HepG2 (cell line): ENCODE measurements around the gene EVA1C. TPM values are rescaled to one million over a fixed set of nuclear protein-coding genes. Genes with fewer than 3 reads are reported as not detected.
"Not testable (repeated sequence)": the region's sequence is repeated elsewhere in the genome, so short reads cannot be mapped to it uniquely, and the experiment has no call there.

Source experiments
- ATAC-seq: fragments of 200-7000 bp; cut with Tn5 transposase; 3 replicates; pipeline ENCODE4 v1.9.1; 2020; ENCODE audit warnings: mild to moderate bottlenecking, moderate library complexity
- BruUV-seq: library from RNA; stranded (reverse); fragments of 400-500 nt; replicated peaks from 2 replicates; lab custom pipeline; 2021; lab: Mats Ljungman, UMichigan
- CTCF ChIA-PET: fragments of 300-600 bp; formaldehyde crosslinking; extraction: SDS; loops from one replicate; lab custom pipeline; 2021; ENCODE audit warnings: low total read pairs, inconsistent platforms, low intra/inter-chr PET ratio; lab: Yijun Ruan, JAX
- POLR2A ChIA-PET: fragments of 350-600 bp; sonication (Branson Sonifier 250); formaldehyde crosslinking; loops from one replicate; lab custom pipeline; 2020; ENCODE audit warnings: antibody characterized with exemption, inconsistent platforms; lab: Yijun Ruan, JAX
- DNase-seq: peaks from one replicate; pipeline ENCODE4 v3.0.0-alpha.2; 2015; ENCODE audit warnings: low spot score
- FAIRE-seq: peaks from 3 replicates; lab custom pipeline; 2011; peaks lifted over from hg19 to GRCh38; lab: Jason Lieb, UNC
- H2AFZ ChIP-seq: one replicate; pipeline ENCODE4 v1.6.1; 2011; ENCODE audit warnings: low read length, inconsistent platforms
- H3K27ac ChIP-seq: fragments of 300-600 bp; 3 replicates; pipeline ENCODE4 v1.8.0; 2011; ENCODE audit warnings: mixed run types, mild to moderate bottlenecking, mixed read lengths, low read length, inconsistent platforms; ENCODE audit not compliant: insufficient read depth; ENCODE audit errors: extremely low read length
- H3K27me3 ChIP-seq, 2 experiments: fragments of 200-600 bp in 1 of 2; 2 replicates in 1 of 2; 3 replicates in 1 of 2; pipeline versions ENCODE4 v1.6.0 to v1.8.0; 2011; ENCODE audit warnings: low read length in 2 of 2, mild to moderate bottlenecking in 2 of 2, moderate library complexity in 2 of 2, inconsistent platforms in 1 of 2; ENCODE audit not compliant: insufficient read depth in 2 of 2, control insufficient read depth in 1 of 2
- H3K36me3 ChIP-seq, 2 experiments: fragments of 200-600 bp in 1 of 2; replicated peaks in 1 of 2; 2 replicates in 1 of 2; 3 replicates in 1 of 2; pipeline versions ENCODE4 v1.5.1 to v1.8.0; 2011; ENCODE audit warnings: low read length in 2 of 2, inconsistent platforms in 1 of 2; ENCODE audit not compliant: insufficient read depth in 2 of 2, control insufficient read depth in 1 of 2
- H3K4me1 ChIP-seq: 2 replicates; pipeline ENCODE4 v1.5.1; 2012; ENCODE audit warnings: low read length, inconsistent platforms; ENCODE audit not compliant: insufficient read depth
- H3K4me2 ChIP-seq: 2 replicates; pipeline ENCODE4 v1.6.0; 2011; ENCODE audit warnings: low read depth, low read length, inconsistent platforms
- H3K4me3 ChIP-seq, 3 experiments: fragments of 200-600 bp in 1 of 3; sonication (generic), shearing (Covaris generic) in 1 of 3; replicated peaks in 1 of 3; 2 replicates each; pipeline ENCODE4 v1.5.1; 2011 to 2016; ENCODE audit warnings: low read length in 3 of 3, inconsistent platforms in 2 of 3, low read depth in 2 of 3, mild to moderate bottlenecking in 2 of 3, control low read depth in 1 of 3, mixed read lengths in 1 of 3; ENCODE audit not compliant: insufficient read depth in 1 of 3
- H3K79me2 ChIP-seq: one replicate; pipeline ENCODE4 v1.6.1; 2011; ENCODE audit warnings: low read length, inconsistent platforms; ENCODE audit not compliant: insufficient read depth
- H3K9ac ChIP-seq: 2 replicates; pipeline ENCODE4 v1.6.0; 2011; ENCODE audit warnings: mild to moderate bottlenecking, low read depth, low read length, inconsistent platforms; ENCODE audit not compliant: insufficient read depth
- H3K9me3 ChIP-seq: 2 replicates; pipeline ENCODE4 v1.5.1; 2012; ENCODE audit warnings: mild to moderate bottlenecking, low read length
- H4K20me1 ChIP-seq: 2 replicates; pipeline ENCODE4 v1.6.0; 2011; ENCODE audit warnings: inconsistent platforms, mild to moderate bottlenecking, low read length, moderate library complexity; ENCODE audit not compliant: insufficient read depth
- AGO2 ChIP-seq: fragments of 200-400 bp; formaldehyde crosslinking; optimal IDR thresholded peaks from 2 replicates; pipeline ENCODE3; 2017; ENCODE audit warnings: mild to moderate bottlenecking, low read depth, low read length, moderate library complexity
- ARHGAP35 ChIP-seq: sonication (generic); formaldehyde crosslinking; IDR thresholded peaks from 2 replicates; pipeline ENCODE4 v1.9.0; 2022; ENCODE audit warnings: mild to moderate bottlenecking, inconsistent platforms, moderate library complexity, missing genetic modification reagents, borderline replicate concordance
- CSRNP1 ChIP-seq: sonication (generic); formaldehyde crosslinking; IDR thresholded peaks from 2 replicates; pipeline ENCODE4 v1.8.1; 2023; ENCODE audit warnings: mild to moderate bottlenecking, missing genetic modification reagents
- JUNB ChIP-seq: sonication (generic); formaldehyde crosslinking; IDR thresholded peaks from 2 replicates; pipeline ENCODE4 v1.8.0; 2022; ENCODE audit warnings: missing genetic modification reagents, mild to moderate bottlenecking, borderline replicate concordance
- SP2 ChIP-seq: sonication (generic); formaldehyde crosslinking; IDR thresholded peaks from 2 replicates; pipeline ENCODE4 v1.5.1; 2020; ENCODE audit warnings: mild to moderate bottlenecking, missing genetic modification reagents
- XBP1 ChIP-seq: sonication (generic); formaldehyde crosslinking; IDR thresholded peaks from 2 replicates; pipeline ENCODE4 v1.5.0; 2020; ENCODE audit warnings: missing genetic modification reagents
- ZBTB10 ChIP-seq: sonication (generic); formaldehyde crosslinking; IDR thresholded peaks from 2 replicates; pipeline ENCODE4 v1.4.0; 2020; ENCODE audit warnings: missing genetic modification reagents, borderline replicate concordance
- ZBTB14 ChIP-seq: sonication (generic); formaldehyde crosslinking; IDR thresholded peaks from 2 replicates; pipeline ENCODE4 v1.4.0; 2020; ENCODE audit warnings: missing genetic modification reagents
- ZBTB42 ChIP-seq: sonication (generic); formaldehyde crosslinking; IDR thresholded peaks from 2 replicates; pipeline ENCODE4 v1.5.0; 2020; ENCODE audit warnings: mild to moderate bottlenecking, missing genetic modification reagents
- ZNF704 ChIP-seq: sonication (generic); formaldehyde crosslinking; IDR thresholded peaks from 2 replicates; pipeline ENCODE4 v1.8.1; 2023; ENCODE audit warnings: mild to moderate bottlenecking, inconsistent platforms, moderate library complexity, missing genetic modification reagents, borderline replicate concordance
- WGBS: methylation state at CpG from one replicate; pipeline ENCODE4 v1.1.6; 2017; ENCODE audit warnings: low lambda C conversion rate; 5-methylcytosine and 5-hydroxymethylcytosine counted together
- in situ Hi-C: cut with HindIII; loops from 2 replicates; pipeline ENCODE4 v1.10.0; 2017; ENCODE audit warnings: low pct_unique_long_range_greater_than_20kb; ENCODE audit not compliant: extremely low pct_ligation_motif_present
- intact Hi-C: fragments of 100-400 bp; cut with micrococcal nuclease; formaldehyde crosslinking; loops from one replicate; pipeline ENCODE4 v1.10.0; 2022; ENCODE audit not compliant: unreplicated experiment
- polyA plus RNA-seq, 8 experiments: library from polyadenylated mRNA; depleted of rRNA in 3 of 8; stranded (reverse) in 7 of 8; unstranded in 1 of 8; fragments of >200 nt; fragmentation: Illumina TruSeq in 4 of 8; extraction: Trizol in 4 of 8; gene quantifications; 2 replicates each; pipeline versions ENCODE4 v1.2.1 to v1.2.3, GENCODE V29; 2011 to 2016; ENCODE audit warnings: low read depth in 4 of 8, missing spikeins in 1 of 8, mixed read lengths in 1 of 8; ENCODE audit not compliant: insufficient read depth in 1 of 8
- total RNA-seq, 5 experiments: library from RNA; depleted of rRNA; stranded (reverse); fragments of >200 nt; fragmentation: Illumina TruSeq; extraction: Trizol; gene quantifications; 2 replicates each; pipeline ENCODE4 v1.2.3, GENCODE V29; 2016; ENCODE audit warnings: low read depth in 1 of 5

The EVA1C gene
- total and polyA plus RNA-seq, 2 of the 13 experiments (the other 11 are each of a cell fraction or from before 2014, with no cell fraction given), result 0.29 to 0.34 TPM

GRCh38 chr21:32445101-32445500 lies 32.6 kb downstream of the EVA1C start:
- Histone ChIP-seq H2AFZ (no peak overlapping the region), H4K20me1 (no peaks in the 10 kb centered on the region), H3K27ac (no peak overlapping the region), H3K79me2 (no peaks in the 10 kb centered on the region), H3K4me2 (no peak overlapping the region), H3K36me3 (no peaks in the 10 kb centered on the region), H3K9me3 (peaks cover 14% of the 10 kb centered on the region), H3K27me3 (0 out of 5 replicates have a peak, but pooled peaks cover 0 to 4% of the 10 kb centered on the region in 2 experiments), H3K9ac (no peak overlapping the region), H3K4me1 (no peaks in the 10 kb centered on the region), H3K4me3 (no peak overlapping the region)
- DNase-seq, result no peak
- FAIRE-seq, result no peak
- CTCF ChIA-PET, result no interaction called here
- WGBS, result 86% methylated on average over 6 of the region's 6 CpGs
- POLR2A ChIA-PET, result no interaction called here
- BruUV-seq, result no TSS peak
- in situ Hi-C loops (no loop called here), intact Hi-C loops (no loop called here)
- TF ChIP-seq ZBTB14 (CRISPR knock-in tag), result no peak
- no peak for TF ChIP-seq ARHGAP35
- no peak for TF ChIP-seq ZBTB10
- no peak for TF ChIP-seq ZNF704
- no peak for TF ChIP-seq JUNB (CRISPR knock-in tag)
- TF ChIP-seq CSRNP1 (CRISPR knock-in tag), result no peak
- TF ChIP-seq ZBTB42 (CRISPR knock-in tag), result no peak
- TF ChIP-seq AGO2, result no peak
- TF ChIP-seq SP2 (CRISPR knock-in tag), result no peak
- TF ChIP-seq XBP1 (CRISPR knock-in tag), result no peak
- no peak for ATAC-seq

GRCh38 chr21:32446440-32446839 lies 33.9 kb downstream of the EVA1C start:
- H3K27ac ChIP-seq, H4K20me1 ChIP-seq, intact Hi-C loops, H3K27me3 ChIP-seq, H3K9ac ChIP-seq, FAIRE-seq, H3K79me2 ChIP-seq, BruUV-seq, H3K4me2 ChIP-seq, POLR2A ChIA-PET, ATAC-seq, H2AFZ ChIP-seq, in situ Hi-C loops, H3K4me1 ChIP-seq, H3K4me3 ChIP-seq, H3K36me3 ChIP-seq, DNase-seq, CTCF ChIA-PET: not testable (repeated sequence)
- H3K9me3 ChIP-seq, result peaks cover 14% of the 10 kb centered on the region
- WGBS, result 87% methylated on average over 3 of the region's 3 CpGs
